GM19455 (cell line): ENCODE data around the gene HSPB9.
"Not testable (repeated sequence)": the region's sequence is repeated elsewhere in the genome, so short reads cannot be mapped to it uniquely, and the experiment has no call there.

Source experiments
- ATAC-seq: cut with Tn5 transposase; IDR thresholded peaks from one replicate; pipeline ENCODE4 v1.9.1; 2021; ENCODE audit not compliant: unreplicated experiment

The HSPB9 gene

DNA sequence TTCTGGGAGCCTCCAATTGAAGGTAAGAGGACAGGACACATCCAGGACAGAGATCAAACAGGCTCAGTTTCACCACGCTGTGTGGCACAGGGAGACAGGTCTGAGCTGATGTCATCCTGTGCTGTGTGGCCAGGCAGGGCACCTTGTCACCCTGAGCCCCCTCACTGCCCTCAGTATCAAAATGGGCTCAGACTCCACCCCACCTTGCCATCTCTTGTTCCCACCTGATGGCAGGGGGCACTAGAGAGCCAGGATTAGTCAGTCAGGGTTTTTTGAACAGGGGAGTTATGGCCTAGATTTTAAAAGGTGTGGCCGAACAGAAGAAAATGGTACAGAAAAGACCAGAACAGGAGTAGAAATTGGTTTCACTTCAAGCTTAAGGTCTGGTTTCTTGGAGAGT, 4.1 kb upstream of the HSPB9 start:
- no peak for ATAC-seq

GRCh38 chr17:42119301-42119700, 3.3 kb upstream of the HSPB9 start:
- no peak for ATAC-seq

DNA sequence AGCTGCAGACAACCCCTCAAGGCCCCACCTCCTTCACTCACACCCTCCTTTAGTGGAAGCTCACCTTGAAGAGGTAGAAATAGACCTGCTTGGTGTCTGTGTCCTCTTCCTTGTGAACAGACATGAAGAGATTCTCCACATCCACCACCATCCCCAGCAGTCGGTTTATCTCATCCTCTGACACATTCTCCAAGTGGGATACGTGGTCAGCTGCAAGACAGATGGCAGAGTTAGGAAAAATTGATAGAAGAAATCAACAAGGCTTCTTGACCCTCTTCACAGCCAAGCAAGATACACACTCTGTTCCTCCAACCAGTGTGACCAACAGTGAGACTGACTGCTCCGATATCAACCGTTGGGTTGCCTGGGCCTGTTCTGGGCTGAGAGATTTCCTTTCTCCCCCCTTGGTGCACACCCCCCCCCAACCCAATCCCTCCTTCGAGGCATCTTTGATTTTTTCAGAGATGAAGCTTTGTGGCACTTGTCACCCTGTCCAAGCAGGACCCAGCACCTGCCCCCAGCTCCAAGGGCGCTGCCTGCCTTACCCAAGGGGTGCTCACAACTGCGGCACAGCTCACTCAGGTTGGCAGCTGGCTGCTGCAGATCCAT, 2.3 kb upstream of the HSPB9 start:
- no peak for ATAC-seq

DNA sequence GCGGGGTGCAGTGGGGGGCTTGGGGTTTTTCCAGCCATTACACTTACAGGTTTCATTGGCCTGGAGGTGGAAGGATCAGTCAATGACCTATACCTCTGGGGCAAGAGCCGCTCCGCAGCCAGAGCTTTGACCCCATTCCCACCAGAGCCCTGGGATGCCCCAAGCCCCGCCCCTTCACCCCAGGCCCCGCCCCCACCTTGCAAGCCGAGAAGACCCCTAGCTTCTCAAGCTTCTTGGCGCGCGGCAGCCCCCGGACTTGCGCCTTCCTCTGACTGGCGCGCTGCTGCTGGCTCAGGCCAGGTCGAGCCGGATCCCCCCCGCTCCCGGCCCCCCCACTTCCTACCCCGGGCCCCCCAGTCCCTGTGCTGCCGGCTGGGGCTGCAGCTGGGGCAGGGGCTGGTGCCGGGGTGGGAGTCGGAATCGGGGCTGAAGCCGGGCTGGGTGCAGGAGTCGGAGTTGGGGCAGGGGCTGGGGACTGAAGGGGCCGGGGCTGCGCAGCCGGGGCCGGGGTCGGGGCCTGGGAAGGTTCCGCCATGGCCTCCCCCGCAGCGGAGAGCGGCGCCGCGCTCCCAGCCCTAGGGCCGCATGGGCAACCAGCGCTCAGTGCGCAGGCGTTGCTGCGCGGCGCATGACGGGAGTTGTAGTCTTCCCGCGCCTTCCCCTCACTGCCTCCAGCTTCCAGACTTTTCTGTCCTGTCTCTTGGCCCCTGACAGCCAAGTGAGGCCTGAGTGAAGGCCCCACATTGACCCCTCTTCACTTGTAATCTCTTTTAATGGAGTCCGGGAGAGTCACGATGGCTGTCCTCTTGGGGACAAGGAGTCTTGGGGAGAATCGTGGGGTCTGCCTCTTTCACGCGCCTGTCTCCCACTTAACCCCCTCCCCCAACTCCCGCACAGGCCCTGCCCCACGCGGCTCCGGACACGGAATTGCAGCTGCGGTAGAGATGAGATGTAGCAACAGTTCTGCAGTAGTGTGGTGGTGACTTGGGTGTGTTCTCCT, 1.5 kb upstream of the HSPB9 start, which contains the start of gene KAT2A:
TSS of gene KAT2A (minus strand) at position 598 of the 1,000 bp plus-strand sequence. CDS start at position 535, 63 bp downstream.
- ATAC-seq, result no peak

GRCh38 chr17:42124256-42124655, 1.7 kb downstream of the HSPB9 start:
- ATAC-seq, result no peak

DNA sequence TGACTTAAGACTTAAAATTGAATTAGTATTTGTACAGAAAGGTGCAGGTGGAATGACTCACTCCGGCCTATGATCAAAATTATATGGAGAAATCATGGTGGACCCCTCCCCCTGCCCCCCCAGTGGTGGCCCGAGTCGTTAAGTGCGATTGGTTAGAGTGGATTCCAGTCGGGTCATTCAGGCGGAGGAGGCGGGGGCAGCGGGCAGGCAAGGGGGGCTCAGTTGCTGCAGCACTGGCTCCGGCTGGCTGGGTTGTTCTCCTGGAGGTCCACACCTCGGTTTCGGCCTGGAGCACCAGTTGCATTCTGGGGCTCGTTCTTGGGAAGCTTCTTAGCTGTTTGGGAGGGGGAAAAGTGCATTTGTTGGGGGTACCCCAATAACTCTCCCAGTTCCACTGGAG, 3.0 kb downstream of the HSPB9 start:
- ATAC-seq, result no peak

GRCh38 chr17:42126836-42127235, 4.2 kb downstream of the HSPB9 start:
- no peak for ATAC-seq

DNA sequence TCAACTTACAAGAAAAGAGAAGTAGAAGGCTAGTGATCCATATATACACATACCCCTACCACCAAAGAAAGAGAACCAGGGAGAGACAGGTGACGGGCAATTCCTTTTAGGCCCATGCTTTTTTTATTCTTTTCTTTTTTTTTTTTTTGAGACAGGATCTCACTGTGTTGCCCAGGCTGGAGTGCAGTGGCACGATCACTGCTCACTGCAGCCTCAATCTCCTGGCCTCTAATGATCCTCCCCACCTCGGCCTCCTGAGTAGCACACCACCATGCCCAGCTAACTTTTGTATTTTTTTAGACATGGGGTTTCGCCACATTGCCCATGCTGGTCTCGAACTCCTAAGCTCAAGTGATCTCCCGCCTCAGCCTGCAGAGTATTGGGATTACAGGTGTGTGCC, 4.8 kb downstream of the HSPB9 start:
- no peak for ATAC-seq

GRCh38 chr17:42129109-42129837, 6.7 kb downstream of the HSPB9 start:
- ATAC-seq, result no peak

DNA sequence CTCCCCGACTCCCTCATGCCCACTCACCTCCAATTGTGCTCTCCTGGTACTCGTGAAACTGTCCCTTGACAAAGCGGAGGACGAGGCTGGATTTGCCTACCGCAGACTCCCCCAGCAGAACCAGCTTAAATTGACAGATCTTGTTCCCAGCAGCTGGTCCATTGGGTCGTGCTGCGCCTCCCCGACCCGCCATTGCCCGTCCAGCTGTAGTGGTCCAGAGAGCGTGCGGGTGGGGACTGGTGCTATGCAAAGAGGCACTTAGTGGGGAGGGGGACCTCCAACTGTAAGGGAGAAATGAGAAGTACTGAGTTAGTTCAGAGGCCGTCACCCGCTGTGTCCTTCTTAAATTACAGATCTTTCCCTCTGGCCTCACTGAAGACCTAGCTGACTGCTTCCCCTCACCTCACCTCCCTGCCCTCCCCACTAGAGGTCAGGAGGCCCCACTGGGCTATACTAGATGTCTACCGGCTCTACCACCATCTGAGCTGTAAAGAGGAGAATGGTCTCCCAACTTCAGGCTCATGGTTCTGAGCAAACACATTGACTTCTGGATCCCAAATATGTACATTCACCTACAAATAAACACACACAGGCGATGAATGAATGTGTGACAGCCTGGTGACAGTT, 7.8 kb downstream of the HSPB9 start:
- no peak for ATAC-seq

DNA sequence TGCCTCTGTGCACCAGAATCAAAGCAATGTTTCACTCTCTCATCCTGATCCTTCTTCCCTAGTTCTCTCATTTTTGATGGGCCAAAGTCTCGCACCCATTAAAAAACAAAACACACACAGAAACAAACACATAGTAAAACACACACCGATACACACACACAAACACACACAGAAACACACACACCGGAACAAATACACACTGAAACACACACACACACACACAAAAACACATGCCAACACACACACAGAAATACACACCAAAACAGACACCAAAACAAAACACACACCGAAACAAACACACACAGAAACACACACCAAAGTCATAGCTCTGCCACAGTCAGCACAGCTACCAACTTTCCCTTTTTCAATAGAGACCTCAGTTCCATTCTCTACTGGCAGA, 8.6 kb downstream of the HSPB9 start:
- ATAC-seq, result no peak

- ATAC-seq, result no peak
These were observed 9.4 kb downstream of the HSPB9 start for GRCh38 chr17:42131981-42132432.

DNA sequence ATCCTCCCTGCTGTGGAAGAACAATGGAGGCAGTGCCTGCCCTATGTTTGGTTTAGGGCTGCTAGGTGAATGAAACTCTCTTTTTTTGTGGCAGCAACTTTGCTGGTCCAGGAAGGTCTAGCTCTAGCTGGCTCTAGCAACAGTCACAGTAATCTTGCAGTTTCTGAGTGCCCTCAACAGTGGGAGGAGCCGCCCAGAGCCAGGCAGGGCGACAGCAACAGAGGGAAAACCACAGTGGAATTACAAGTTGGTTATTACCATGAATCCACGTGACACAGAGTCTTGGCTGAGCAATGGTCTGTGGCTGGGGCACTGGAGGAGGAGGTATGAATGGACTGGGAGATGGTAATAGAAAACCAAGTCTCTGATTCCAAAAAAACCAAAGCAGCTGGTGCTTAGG, 10.3 kb downstream of the HSPB9 start:
- no peak for ATAC-seq

GRCh38 chr17:42133461-42134041, 10.9 kb downstream of the HSPB9 start:
- no peak for ATAC-seq

DNA sequence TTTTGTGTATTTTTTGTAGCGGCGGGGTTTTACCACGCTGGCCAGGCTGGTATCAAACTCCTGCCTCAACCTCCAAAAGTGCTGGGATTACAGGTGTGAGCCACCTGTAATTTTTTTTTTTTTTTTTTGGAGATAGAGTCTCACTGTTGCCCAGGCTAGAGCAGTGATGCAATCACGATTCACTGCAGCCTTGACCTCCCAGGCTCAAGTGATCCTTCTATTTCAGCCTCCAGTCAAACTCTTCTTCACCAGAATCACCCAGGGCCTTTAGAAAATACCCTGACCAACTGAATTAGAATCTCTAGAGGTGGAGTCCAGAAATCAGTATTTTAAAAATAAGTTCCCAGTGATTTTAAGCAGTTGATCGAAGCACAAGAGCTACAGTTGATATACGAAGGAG, 12.5 kb downstream of the HSPB9 start:
- ATAC-seq, result no peak

DNA sequence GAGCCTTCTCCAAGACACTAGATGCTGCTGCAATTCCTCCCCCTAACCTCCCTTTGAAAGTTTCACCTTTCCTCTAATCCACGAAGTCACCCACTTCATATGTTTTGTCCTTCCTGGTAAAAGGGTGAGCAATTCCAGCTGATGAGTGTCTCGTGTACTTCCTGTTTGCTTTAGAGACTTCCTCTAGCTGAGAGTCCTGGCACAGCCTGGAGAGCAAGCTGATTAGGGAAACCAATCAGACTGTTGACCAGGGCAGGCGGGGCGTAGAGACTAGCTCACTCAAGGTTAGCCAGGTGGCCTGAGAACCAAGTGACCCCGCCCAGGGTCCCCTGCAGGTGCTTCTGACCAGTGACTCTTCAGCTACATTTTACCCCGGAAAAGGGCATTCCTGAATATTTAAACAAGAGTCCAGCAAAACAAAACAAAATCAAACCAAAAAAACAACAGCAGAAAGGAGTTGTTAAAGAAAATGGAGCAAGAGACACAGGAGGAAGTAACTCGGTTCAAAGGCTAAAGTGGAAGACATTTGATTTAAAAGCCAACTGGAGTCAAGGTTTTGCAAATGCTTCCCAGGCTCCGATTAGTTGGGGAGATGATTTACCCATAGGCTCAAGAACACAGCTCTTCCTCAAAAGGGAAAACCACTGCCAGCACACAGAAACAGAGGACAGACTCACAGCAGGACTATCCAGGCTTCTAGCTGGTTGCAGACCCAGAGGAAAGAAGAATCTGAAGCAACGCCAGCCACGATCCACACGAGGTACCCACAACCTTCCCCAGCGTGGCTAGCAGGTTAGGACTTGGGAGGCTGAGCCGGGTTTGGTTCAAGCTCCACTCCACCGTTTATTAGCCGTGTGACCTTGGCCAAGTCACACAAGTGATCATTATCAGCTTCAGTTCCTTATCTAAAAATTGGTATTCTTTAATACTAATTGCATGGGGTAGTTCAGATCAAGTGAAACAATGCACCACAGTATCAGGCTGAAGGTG, 13.4 kb downstream of the HSPB9 start:
- no peak for ATAC-seq

GRCh38 chr17:42136654-42137051, 14.0 kb downstream of the HSPB9 start:
- no peak for ATAC-seq

DNA sequence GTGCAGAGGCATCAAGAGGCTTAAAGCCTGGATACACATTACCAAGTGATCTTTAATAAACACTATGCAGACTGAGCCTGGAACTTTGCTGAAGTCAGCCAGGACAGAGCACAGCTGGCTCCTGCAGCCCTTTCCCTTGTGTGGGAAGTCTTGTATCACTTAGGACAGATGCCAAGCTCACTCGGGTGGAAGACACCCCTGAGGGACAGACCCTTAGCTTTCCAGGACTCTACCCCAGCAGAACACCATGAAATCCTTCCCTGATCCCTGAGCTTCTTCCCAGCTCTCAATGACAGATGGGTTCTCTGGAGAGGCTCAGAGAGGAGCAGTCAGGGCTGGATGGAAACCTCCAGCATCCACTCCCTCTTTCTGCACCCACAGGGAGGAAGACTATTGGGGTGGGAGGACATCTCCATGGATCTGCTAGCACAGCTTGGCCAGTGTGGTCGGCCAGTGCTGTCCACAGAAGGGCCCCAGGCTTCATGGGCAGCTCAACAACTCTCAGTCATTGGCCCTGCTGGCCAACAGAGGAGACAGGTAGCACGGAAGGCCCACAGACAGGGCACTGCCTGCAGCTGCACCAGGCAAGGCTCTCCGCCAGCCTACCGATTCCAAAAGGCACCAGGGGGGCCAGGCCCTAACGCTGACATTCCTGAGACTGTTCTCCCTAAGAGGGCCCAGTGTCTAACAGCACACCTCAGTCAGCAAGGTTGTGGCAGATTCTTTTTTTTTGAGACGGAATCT, 16.3 kb downstream of the HSPB9 start:
- ATAC-seq, result no peak

GRCh38 chr17:42140690-42141089, 18.1 kb downstream of the HSPB9 start:
- ATAC-seq, result not testable (repeated sequence)
